CD8-positive, alpha-beta memory T cell (primary cell): ENCODE data around the gene SLC16A6. TPM values are rescaled to one million over a fixed set of nuclear protein-coding genes. Genes with fewer than 3 reads are reported as not detected.
"Not testable (repeated sequence)": the region's sequence is repeated elsewhere in the genome, so short reads cannot be mapped to it uniquely, and the experiment has no call there.

Experiments used
- CTCF ChIA-PET: fragments of 350-600 bp; sonication (Branson Sonifier 250); formaldehyde crosslinking; loops from one replicate; lab custom pipeline; 2021; ENCODE audit warnings: antibody characterized with exemption; lab: Charles Lee
- POLR2A ChIA-PET: fragments of 350-600 bp; sonication (Branson Sonifier 250); formaldehyde crosslinking; loops from one replicate; lab custom pipeline; 2021; ENCODE audit warnings: antibody characterized with exemption; lab: Charles Lee
- DNase-seq, 5 donors: peaks; one replicate each; pipeline versions ENCODE4 v3.0.0 to v3.0.0-alpha.2; 2020 to 2022; ENCODE audit warnings: mixed read lengths in 1 of 5
- H3K27ac ChIP-seq: one replicate; pipeline ENCODE4 v1.7.0; 2013; ENCODE audit warnings: low read depth, mild to moderate bottlenecking, low read length, moderate library complexity
- H3K27me3 ChIP-seq: 2 replicates; pipeline ENCODE4 v1.7.0; 2013; ENCODE audit warnings: low read length, mild to moderate bottlenecking; ENCODE audit not compliant: insufficient read depth, poor library complexity, severe bottlenecking
- H3K36me3 ChIP-seq: 2 replicates; pipeline ENCODE4 v1.7.0; 2013; ENCODE audit warnings: mild to moderate bottlenecking, low read length, moderate library complexity; ENCODE audit not compliant: insufficient read depth
- H3K4me1 ChIP-seq: 2 replicates; pipeline ENCODE4 v1.7.0; 2013; ENCODE audit warnings: mild to moderate bottlenecking, low read length, moderate library complexity; ENCODE audit not compliant: insufficient read depth
- H3K4me3 ChIP-seq: 2 replicates; pipeline ENCODE4 v1.7.0; 2013; ENCODE audit warnings: mild to moderate bottlenecking, low read length
- H3K9me3 ChIP-seq: 2 replicates; pipeline ENCODE4 v1.7.0; 2013; ENCODE audit warnings: mild to moderate bottlenecking, low read length
- H3K27ac Mint-ChIP-seq, 8 donors: one replicate each; pipeline ENCODE4 v1.8.0; 2020 to 2021; ENCODE audit warnings: mixed read lengths in 8 of 8, mild to moderate bottlenecking in 6 of 8, inconsistent platforms in 3 of 8, moderate library complexity in 3 of 8
- H3K27me3 Mint-ChIP-seq, 2 donors: one replicate each; pipeline ENCODE4 v1.8.0; 2020 to 2021; ENCODE audit warnings: mixed read lengths in 2 of 2, mild to moderate bottlenecking in 1 of 2, moderate library complexity in 1 of 2
- H3K36me3 Mint-ChIP-seq, 3 donors: one replicate each; pipeline ENCODE4 v1.8.0; 2020 to 2021; ENCODE audit warnings: mixed read lengths in 3 of 3, inconsistent platforms in 1 of 3, mild to moderate bottlenecking in 1 of 3
- H3K4me1 Mint-ChIP-seq, 3 donors: one replicate each; pipeline ENCODE4 v1.8.0; 2020 to 2021; ENCODE audit warnings: mixed read lengths in 3 of 3, inconsistent platforms in 1 of 3, mild to moderate bottlenecking in 1 of 3
- H3K4me3 Mint-ChIP-seq, 7 donors: one replicate each; pipeline ENCODE4 v1.8.0; 2020 to 2021; ENCODE audit warnings: mixed read lengths in 7 of 7, mild to moderate bottlenecking in 6 of 7, moderate library complexity in 4 of 7, inconsistent platforms in 2 of 7
- H3K9me3 Mint-ChIP-seq, 5 donors: one replicate each; pipeline ENCODE4 v1.8.0; 2020 to 2022; ENCODE audit warnings: mixed read lengths in 5 of 5, mild to moderate bottlenecking in 3 of 5, moderate library complexity in 2 of 5, inconsistent platforms in 1 of 5
- polyA plus RNA-seq: library from polyadenylated mRNA; unstranded; fragments of 300-500 nt; fragmentation: Illumina TruSeq; gene quantifications from one replicate; pipeline ENCODE4 v1.2.3, GENCODE V29; 2021
- total RNA-seq, 2 experiments: library from RNA; stranded (reverse); gene quantifications; one replicate each; pipeline ENCODE4 v1.2.3, GENCODE V29; 2021

Gene SLC16A6, protein sequence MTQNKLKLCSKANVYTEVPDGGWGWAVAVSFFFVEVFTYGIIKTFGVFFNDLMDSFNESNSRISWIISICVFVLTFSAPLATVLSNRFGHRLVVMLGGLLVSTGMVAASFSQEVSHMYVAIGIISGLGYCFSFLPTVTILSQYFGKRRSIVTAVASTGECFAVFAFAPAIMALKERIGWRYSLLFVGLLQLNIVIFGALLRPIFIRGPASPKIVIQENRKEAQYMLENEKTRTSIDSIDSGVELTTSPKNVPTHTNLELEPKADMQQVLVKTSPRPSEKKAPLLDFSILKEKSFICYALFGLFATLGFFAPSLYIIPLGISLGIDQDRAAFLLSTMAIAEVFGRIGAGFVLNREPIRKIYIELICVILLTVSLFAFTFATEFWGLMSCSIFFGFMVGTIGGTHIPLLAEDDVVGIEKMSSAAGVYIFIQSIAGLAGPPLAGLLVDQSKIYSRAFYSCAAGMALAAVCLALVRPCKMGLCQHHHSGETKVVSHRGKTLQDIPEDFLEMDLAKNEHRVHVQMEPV
- total RNA-seq (1 to 10 TPM; 8.4 to 9.4 TPM), polyA plus RNA-seq (1.3 TPM)

DNA sequence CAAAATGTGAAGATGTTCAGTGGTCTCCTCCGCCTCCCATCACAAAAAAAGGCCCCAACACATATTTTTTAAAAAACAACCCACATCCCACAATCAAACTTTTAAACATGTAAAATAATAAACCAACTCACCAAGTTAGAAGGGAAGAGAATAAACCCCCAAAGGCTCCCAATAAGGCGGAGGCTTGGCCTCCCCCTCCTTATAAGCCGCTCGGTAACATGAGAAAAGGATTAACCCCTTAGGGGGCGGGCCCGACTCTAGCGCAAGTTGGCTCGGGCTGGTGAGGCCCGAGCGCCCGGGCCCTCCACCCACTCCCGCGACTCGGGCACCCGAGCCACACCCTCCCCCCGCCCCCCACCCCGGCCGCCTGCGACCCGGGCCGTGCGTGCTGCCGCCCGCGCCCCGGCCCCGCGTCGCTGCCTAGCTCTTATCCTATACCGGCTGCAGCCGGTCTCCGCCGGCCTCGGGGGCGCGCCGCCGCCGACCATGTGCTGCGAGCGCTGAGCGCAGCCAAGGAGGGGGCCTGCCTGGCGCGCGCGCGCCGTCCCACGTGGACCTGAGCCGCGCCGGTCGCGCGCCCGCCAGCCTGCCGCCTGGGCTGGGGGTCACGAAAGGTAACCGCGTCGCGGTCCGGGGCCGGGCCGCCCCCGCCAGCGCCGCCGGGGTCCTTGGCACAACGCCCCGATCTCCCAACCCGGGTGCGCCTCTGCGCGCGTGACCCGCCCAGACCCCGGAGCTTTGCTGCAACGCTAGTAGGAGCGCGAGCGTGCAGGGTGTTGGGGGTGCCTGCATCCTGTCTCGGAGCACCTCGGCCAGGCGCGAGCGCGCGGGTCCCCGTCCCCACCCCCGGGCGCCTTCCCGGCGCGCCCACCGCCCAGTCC lies at the start of gene SLC16A6, which contains the start of gene ARSG:
Gene SLC16A6, minus strand, starts transcription at position 173 of the 881 bp plus-strand sequence. CDS start 12,807 bp downstream, outside the sequence.
Gene ARSG, plus strand, starts transcription at position 541 of the 881 bp plus-strand sequence. CDS start 15,999 bp downstream, outside the sequence.
- Mint-ChIP-seq H3K27me3 (no peaks in the 10 kb centered on the region), H3K4me3 (peak within 1 kb of the TSS; percentile 87 to 100 (median 100)), H3K36me3 (peaks cover 0 to 6% (median 0%) of the 10 kb centered on the region in 3 donors), H3K9me3 (no peaks in the 10 kb centered on the region), H3K4me1 (peaks cover 49 to 80% (median 62%) of the 10 kb centered on the region in 3 donors), H3K27ac (peak within 1 kb of the TSS; percentile 89 to 100 (median 99))
- no peaks in the 10 kb centered on the region for H3K9me3 ChIP-seq
- CTCF ChIA-PET: interaction anchor here (0.9 to 4.0 kb wide), 10 partner anchors 12 to 168 kb away, joined by 3 to 21 read pairs (median 5); no protein-coding TSS in a partner anchor
- peak; percentile 77 to 93 (median 88) for DNase-seq
- no peaks in the 10 kb centered on the region for H3K36me3 ChIP-seq
- POLR2A ChIA-PET: interaction anchor here (0.6 to 3.8 kb wide), 24 partner anchors 19 to 221 kb away, joined by 3 to 42 read pairs (median 6); partner anchors contain the start of genes AMZ2, PRKAR1A and WIPI1
- H3K4me3 ChIP-seq: peak within 1 kb of the TSS; percentile 86
- H3K4me1 ChIP-seq: peaks cover 52% of the 10 kb centered on the region
- H3K27me3 ChIP-seq: no peaks in the 10 kb centered on the region
- H3K27ac ChIP-seq: peak within 1 kb of the TSS; percentile 94

DNA sequence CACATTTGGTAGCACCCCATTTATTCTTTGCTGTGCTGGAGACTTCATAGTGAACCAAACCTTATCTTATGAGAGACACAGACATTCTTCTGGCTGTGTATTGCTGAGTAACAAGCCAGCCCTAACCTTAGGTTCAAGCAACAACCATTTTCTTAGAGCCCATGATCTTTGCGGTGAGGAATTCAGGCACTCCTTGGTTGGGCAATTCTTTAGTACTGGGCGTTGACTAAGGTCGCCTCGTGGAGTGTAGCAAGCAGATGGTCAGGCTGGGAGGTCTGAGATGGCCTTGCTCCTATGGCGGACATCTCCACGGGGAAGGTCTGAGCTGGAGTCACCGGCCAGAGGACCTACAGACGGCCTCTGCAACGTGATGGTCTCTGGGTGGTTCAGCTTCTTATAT lies 43.5 kb upstream of the SLC16A6 start:
- Histone ChIP-seq H3K4me1 (no peaks in the 10 kb centered on the region), H3K4me3 (no peak overlapping the region), H3K27ac (no peak overlapping the region), H3K27me3 (no peaks in the 10 kb centered on the region), H3K36me3 (no peaks in the 10 kb centered on the region), H3K9me3 (peaks cover 8% of the 10 kb centered on the region)
- POLR2A ChIA-PET: no interaction called here
- Mint-ChIP-seq H3K27ac (no peak overlapping the region), H3K36me3 (peaks cover 2 to 12% (median 7%) of the 10 kb centered on the region in 3 donors), H3K4me3 (no peak overlapping the region), H3K4me1 (peaks cover 2 to 7% (median 2%) of the 10 kb centered on the region in 3 donors), H3K9me3 (peaks cover 2 to 22% (median 16%) of the 10 kb centered on the region in 5 donors), H3K27me3 (no peaks in the 10 kb centered on the region)
- no peak for DNase-seq
- CTCF ChIA-PET: interaction anchor here (1.5 kb wide), 1 partner anchor 10 kb away, joined by 4 read pairs; no protein-coding TSS in a partner anchor

DNA sequence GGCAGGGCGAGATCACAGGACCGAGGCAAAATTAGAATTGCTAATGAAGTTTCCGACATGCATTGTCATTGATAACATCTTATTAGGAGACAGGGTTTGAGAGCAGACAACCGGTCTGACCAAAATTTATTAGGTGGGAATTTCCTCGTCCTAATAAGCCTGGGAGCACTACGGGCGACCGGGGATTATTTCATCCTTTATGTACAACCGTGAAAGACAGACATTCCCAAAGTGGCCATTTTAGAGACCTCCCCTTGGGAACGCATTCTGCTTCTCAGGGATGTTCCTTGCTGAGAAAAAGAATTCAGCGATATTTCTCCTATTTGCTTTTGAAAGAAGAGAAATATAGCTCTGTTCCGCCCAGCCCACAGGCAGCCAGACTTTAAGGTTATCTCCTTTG lies 41.0 kb upstream of the SLC16A6 start:
- POLR2A ChIA-PET, DNase-seq, H3K27me3 ChIP-seq, H3K4me1 ChIP-seq, H3K4me3 Mint-ChIP-seq, H3K27ac ChIP-seq, H3K27me3 Mint-ChIP-seq, H3K4me3 ChIP-seq, H3K9me3 ChIP-seq, H3K36me3 ChIP-seq, CTCF ChIA-PET: not testable (repeated sequence)
- Mint-ChIP-seq H3K36me3 (peaks cover 2 to 12% (median 7%) of the 10 kb centered on the region in 3 donors), H3K9me3 (peaks cover 4 to 22% (median 16%) of the 10 kb centered on the region in 5 donors), H3K4me1 (peaks cover 5 to 16% (median 6%) of the 10 kb centered on the region in 3 donors), H3K27ac (peak overlapping the region in 1 of 8 donors; percentile 46)

DNA sequence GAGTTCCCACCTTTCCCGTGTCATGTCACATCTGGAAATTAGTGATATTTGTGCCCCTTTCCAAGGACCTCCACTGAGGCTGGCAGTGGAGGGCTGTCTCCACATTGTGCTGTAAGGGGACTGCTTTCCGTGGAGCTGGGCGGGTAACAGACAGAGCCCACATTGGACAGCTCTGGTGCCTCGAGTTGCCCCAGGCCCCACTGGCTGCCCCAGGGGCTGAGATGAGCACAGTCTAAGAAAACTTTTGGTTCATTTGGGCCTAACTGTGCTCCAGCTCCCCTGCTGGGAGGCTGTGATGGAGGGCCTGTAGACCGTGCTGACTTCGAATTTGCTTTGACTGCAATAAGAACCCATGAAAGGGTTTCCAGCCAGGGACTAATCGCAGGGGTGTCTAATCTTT lies 38.4 kb upstream of the SLC16A6 start:
- CTCF ChIA-PET: interaction anchor here (1.1 to 1.6 kb wide), 4 partner anchors 15 to 23 kb away, joined by 3 to 5 read pairs (median 4); no protein-coding TSS in a partner anchor
- POLR2A ChIA-PET: no interaction called here
- no peak overlapping the region for H3K4me3 Mint-ChIP-seq
- H3K27ac Mint-ChIP-seq: no peak overlapping the region
- Histone ChIP-seq H3K4me1 (peaks cover 2% of the 10 kb centered on the region), H3K36me3 (no peaks in the 10 kb centered on the region), H3K27ac (no peak overlapping the region), H3K27me3 (no peaks in the 10 kb centered on the region), H3K4me3 (no peak overlapping the region), H3K9me3 (peaks cover 8% of the 10 kb centered on the region)
- H3K9me3 Mint-ChIP-seq: peaks cover 4 to 22% (median 16%) of the 10 kb centered on the region in 5 donors
- H3K4me1 Mint-ChIP-seq: peaks cover 9 to 25% (median 15%) of the 10 kb centered on the region in 3 donors
- DNase-seq: no peak
- peaks cover 2 to 12% (median 4%) of the 10 kb centered on the region in 3 donors for H3K36me3 Mint-ChIP-seq
- H3K27me3 Mint-ChIP-seq: peaks cover 0 to 2% of the 10 kb centered on the region in 2 donors

DNA sequence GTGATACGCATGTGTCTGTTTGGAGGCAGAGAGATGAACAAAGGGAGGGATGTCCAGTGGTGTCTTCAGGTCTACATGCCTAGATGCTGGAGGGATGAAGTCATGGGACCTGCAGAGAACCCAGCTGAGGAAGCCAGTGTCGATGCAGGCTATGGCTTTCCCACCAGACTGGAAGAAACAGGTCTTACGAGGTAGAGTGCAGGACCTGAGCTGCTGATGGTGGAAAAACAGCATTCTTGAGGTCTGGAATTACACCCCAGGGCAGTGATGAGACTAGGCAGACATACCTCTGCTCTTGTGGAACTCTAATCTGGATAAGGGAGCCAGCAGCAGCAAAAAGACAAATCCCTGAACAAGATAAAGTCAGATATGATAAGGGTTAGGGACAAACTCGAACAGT lies 37.7 kb upstream of the SLC16A6 start:
- ChIA-PET POLR2A (interaction anchor here (0.6 kb wide), 1 partner anchor 988 kb away, joined by 6 read pairs; no protein-coding TSS in a partner anchor), CTCF (interaction anchor here (1.3 to 1.6 kb wide), 3 partner anchors 15 to 32 kb away, joined by 3 to 6 read pairs (median 5); no protein-coding TSS in a partner anchor)
- no peak overlapping the region for H3K27ac ChIP-seq
- peaks cover 8% of the 10 kb centered on the region for H3K4me1 ChIP-seq
- Mint-ChIP-seq H3K4me3 (no peak overlapping the region), H3K36me3 (peaks cover 2 to 12% (median 4%) of the 10 kb centered on the region in 3 donors), H3K27me3 (peaks cover 0 to 2% of the 10 kb centered on the region in 2 donors), H3K9me3 (peaks cover 4 to 22% (median 16%) of the 10 kb centered on the region in 5 donors), H3K27ac (peak overlapping the region in 1 of 8 donors; percentile 52), H3K4me1 (peaks cover 13 to 29% (median 20%) of the 10 kb centered on the region in 3 donors)
- H3K36me3 ChIP-seq: no peaks in the 10 kb centered on the region
- no peak overlapping the region for H3K4me3 ChIP-seq
- peaks cover 8% of the 10 kb centered on the region for H3K9me3 ChIP-seq
- H3K27me3 ChIP-seq: no peaks in the 10 kb centered on the region
- no peak for DNase-seq

DNA sequence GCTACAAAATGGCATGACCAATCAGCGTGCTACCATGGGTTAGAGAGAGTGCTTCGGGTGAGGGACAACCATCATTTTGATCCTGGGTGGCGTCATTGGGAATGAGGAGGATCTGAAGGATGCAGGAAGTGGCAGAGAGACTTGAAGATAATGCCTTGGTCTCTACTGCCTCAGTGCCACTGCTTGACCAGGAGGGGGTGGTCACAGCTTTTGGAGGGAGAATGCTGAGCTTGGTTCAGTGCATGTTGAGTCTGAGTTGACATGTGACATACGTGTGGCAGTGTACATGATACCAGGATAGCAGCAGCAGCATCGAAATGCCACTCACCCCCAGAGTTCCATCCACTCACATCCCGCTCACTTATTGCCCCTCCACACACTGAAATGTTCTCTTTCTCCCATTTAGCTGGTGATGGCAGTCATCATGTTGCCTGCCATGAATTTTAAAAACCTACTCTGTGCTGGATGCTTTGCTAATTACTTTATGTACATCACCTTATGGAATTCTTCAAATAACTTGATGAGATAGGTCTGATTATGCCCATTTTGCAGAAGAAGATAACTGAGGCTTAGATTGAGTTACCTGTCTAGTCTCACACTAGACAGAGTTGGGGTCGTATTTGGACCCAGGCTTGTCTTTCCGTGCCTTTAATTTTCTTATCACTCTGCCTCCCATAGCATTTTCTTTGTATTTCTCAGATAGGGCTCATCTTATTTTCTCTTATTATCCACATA lies 37.1 kb upstream of the SLC16A6 start:
- Mint-ChIP-seq H3K36me3 (peaks cover 2 to 12% (median 4%) of the 10 kb centered on the region in 3 donors), H3K27me3 (peaks cover 0 to 2% of the 10 kb centered on the region in 2 donors), H3K27ac (peak overlapping the region in 2 of 8 donors; percentile 66 to 79), H3K9me3 (peaks cover 4 to 22% (median 16%) of the 10 kb centered on the region in 5 donors), H3K4me3 (no peak overlapping the region), H3K4me1 (peaks cover 15 to 29% (median 25%) of the 10 kb centered on the region in 3 donors)
- no peaks in the 10 kb centered on the region for H3K36me3 ChIP-seq
- no peak for DNase-seq
- H3K4me3 ChIP-seq: no peak overlapping the region
- H3K4me1 ChIP-seq: peaks cover 8% of the 10 kb centered on the region
- ChIA-PET CTCF (interaction anchor here (1.3 kb wide), 2 partner anchors 16 to 31 kb away, joined by 3 to 6 read pairs; no protein-coding TSS in a partner anchor), POLR2A (interaction anchor here (0.6 kb wide), 1 partner anchor 988 kb away, joined by 6 read pairs; no protein-coding TSS in a partner anchor)
- no peaks in the 10 kb centered on the region for H3K27me3 ChIP-seq
- H3K27ac ChIP-seq: no peak overlapping the region
- peaks cover 8% of the 10 kb centered on the region for H3K9me3 ChIP-seq
